Measurements from ENCODE around the gene NSUN5.

DNA sequence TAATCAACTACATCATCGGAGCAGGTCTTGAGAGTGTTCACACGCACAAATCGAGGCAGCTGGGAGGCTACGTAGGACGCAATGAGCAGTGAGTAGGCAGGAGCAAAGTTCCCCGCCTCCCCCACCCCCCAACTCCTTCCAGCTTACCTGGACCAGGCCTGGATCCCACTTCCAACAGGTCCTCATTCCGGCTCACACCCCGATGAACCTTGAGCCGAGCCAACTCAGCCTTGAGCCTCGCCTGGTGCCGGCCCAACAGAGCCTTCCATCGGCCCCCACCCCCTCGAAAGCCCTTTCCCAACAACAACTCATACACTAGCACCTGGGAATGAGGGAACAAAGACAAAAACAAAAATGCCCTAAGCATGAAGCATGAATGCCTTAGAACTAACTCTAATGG lies 1.2 kb downstream of the NSUN5 start:
- TF ChIP-seq POLR2A (IDR thresholded peaks at IDR 0.05), result no peak
- TF ChIP-seq, protein P1, sequence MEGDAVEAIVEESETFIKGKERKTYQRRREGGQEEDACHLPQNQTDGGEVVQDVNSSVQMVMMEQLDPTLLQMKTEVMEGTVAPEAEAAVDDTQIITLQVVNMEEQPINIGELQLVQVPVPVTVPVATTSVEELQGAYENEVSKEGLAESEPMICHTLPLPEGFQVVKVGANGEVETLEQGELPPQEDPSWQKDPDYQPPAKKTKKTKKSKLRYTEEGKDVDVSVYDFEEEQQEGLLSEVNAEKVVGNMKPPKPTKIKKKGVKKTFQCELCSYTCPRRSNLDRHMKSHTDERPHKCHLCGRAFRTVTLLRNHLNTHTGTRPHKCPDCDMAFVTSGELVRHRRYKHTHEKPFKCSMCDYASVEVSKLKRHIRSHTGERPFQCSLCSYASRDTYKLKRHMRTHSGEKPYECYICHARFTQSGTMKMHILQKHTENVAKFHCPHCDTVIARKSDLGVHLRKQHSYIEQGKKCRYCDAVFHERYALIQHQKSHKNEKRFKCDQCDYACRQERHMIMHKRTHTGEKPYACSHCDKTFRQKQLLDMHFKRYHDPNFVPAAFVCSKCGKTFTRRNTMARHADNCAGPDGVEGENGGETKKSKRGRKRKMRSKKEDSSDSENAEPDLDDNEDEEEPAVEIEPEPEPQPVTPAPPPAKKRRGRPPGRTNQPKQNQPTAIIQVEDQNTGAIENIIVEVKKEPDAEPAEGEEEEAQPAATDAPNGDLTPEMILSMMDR (IDR thresholded peaks at IDR 0.05), result no peak

All from tibial nerve (tissue), 3 donors.